Subcutaneous preadipocyte (primary cell): Measurements from ENCODE around the gene ALDH1B1. TPM values are rescaled to one million over a fixed set of nuclear protein-coding genes. Genes with fewer than 3 reads are reported as not detected.

Source experiments
- total RNA-seq: library from RNA; depleted of rRNA; stranded (reverse); fragments of >200 nt; gene quantifications from 2 replicates; pipeline ENCODE4 v1.2.3, GENCODE V29; 2012

Gene ALDH1B1
- 31.6 and 38.3 TPM in 2 replicates for total RNA-seq

GRCh38 chr9:38392235-38393127, at the start of gene ALDH1B1:
TSS of gene ALDH1B1 (plus strand) at chr9:38392702. CDS start at chr9:38395749, 3,047 bp downstream.

GRCh38 chr9:38423973-38424843, 31.7 kb downstream of the ALDH1B1 start, which contains the start of gene IGFBPL1:
TSS of gene IGFBPL1 (minus strand) at chr9:38424454. CDS start at chr9:38424424, 30 bp downstream.

Other genes starting within 250 kb of the ALDH1B1 start
- 0.20 TPM in 1 of 2 replicates, not detected in the other for gene IGFBPL1, start 31.8 kb downstream of the ALDH1B1 start, total RNA-seq
- not detected in 2 replicates for gene ANKRD18A, start 227.9 kb downstream of the ALDH1B1 start, total RNA-seq